Panc1 (cell line): ENCODE measurements around the gene RBSN. TPM values are rescaled to one million over a fixed set of nuclear protein-coding genes. Genes with fewer than 3 reads are reported as not detected.

Experiments
- ATAC-seq: fragments of 200-7000 bp; cut with Tn5 transposase; 2 replicates; pipeline ENCODE4 v1.9.1; 2020; ENCODE audit warnings: mild to moderate bottlenecking, moderate library complexity
- BruUV-seq: library from RNA; stranded (reverse); fragments of 400-500 nt; replicated peaks from 2 replicates; lab custom pipeline; 2021; lab: Mats Ljungman, UMichigan
- CTCF ChIA-PET: fragments of 300-600 bp; sonication (Branson Sonifier 250); formaldehyde crosslinking; loops from one replicate; lab custom pipeline; 2022; ENCODE audit warnings: antibody characterized with exemption; lab: Charles Lee
- POLR2A ChIA-PET: fragments of 300-600 bp; sonication (Branson Sonifier 250); formaldehyde crosslinking; loops from one replicate; lab custom pipeline; 2022; ENCODE audit warnings: antibody characterized with exemption; lab: Charles Lee
- DNase-seq: peaks from one replicate; pipeline ENCODE4 v3.0.0-alpha.2; 2010; ENCODE audit warnings: low read depth, low spot score
- H3K27ac ChIP-seq: 2 replicates; pipeline ENCODE4 v1.5.1; 2011; ENCODE audit warnings: mild to moderate bottlenecking, low read length, inconsistent platforms
- H3K27me3 ChIP-seq: fragments of 200-500 bp; sonication (Bioruptor generic); 2 replicates; pipeline ENCODE4 v1.6.0; 2014; ENCODE audit warnings: low read length, inconsistent platforms; ENCODE audit not compliant: control insufficient read depth, insufficient read depth
- H3K36me3 ChIP-seq: fragments of 200-500 bp; sonication (Bioruptor generic); 2 replicates; pipeline ENCODE4 v1.5.1; 2014; ENCODE audit warnings: inconsistent platforms, mild to moderate bottlenecking, low read length, moderate library complexity; ENCODE audit not compliant: control insufficient read depth, insufficient read depth
- H3K4me1 ChIP-seq: 2 replicates; pipeline ENCODE4 v1.5.1; 2011; ENCODE audit warnings: inconsistent platforms, mild to moderate bottlenecking, low read length, moderate library complexity; ENCODE audit not compliant: control insufficient read depth, insufficient read depth
- H3K4me3 ChIP-seq, 2 experiments: 2 replicates each; pipeline ENCODE4 v1.5.1; 2011 to 2012; ENCODE audit warnings: low read depth in 2 of 2, low read length in 2 of 2, mild to moderate bottlenecking in 2 of 2, inconsistent platforms in 1 of 2, moderate library complexity in 1 of 2
- H3K9me3 ChIP-seq: fragments of 200-500 bp; sonication (Bioruptor generic); 2 replicates; pipeline ENCODE4 v1.5.1; 2014; ENCODE audit warnings: low read depth, mild to moderate bottlenecking, inconsistent platforms, low read length, moderate library complexity; ENCODE audit not compliant: control insufficient read depth, insufficient read depth
- POLR2AphosphoS5 ChIP-seq: IDR thresholded peaks from 2 replicates; pipeline ENCODE4 v1.6.1; 2012; ENCODE audit warnings: mild to moderate bottlenecking, low read depth, low read length, moderate library complexity
- SIN3A ChIP-seq: IDR thresholded peaks from 2 replicates; pipeline ENCODE4 v1.6.1; 2012; ENCODE audit warnings: low read depth, mild to moderate bottlenecking, low read length, moderate library complexity, borderline replicate concordance; ENCODE audit not compliant: insufficient read depth
- TCF7L2 ChIP-seq: IDR thresholded peaks from 2 replicates; pipeline ENCODE4 v1.6.1; 2011; ENCODE audit warnings: mild to moderate bottlenecking, low read depth, low read length, inconsistent platforms
- in situ Hi-C: cut with HindIII; loops from 2 replicates; pipeline ENCODE4 v1.10.0; 2016; ENCODE audit warnings: low sequenced_read_pairs, low pct_unique_long_range_greater_than_20kb
- intact Hi-C: fragments of 100-400 bp; cut with micrococcal nuclease; formaldehyde crosslinking; loops from one replicate; pipeline ENCODE4 v1.10.0; 2022; ENCODE audit not compliant: unreplicated experiment
- total RNA-seq: library from RNA; stranded (reverse); gene quantifications from one replicate; pipeline ENCODE4 v1.2.1, GENCODE V29; 2021; ENCODE audit not compliant: unreplicated experiment
- TF ChIP-seq, protein P1 (sequence below), 2 experiments: IDR thresholded peaks; 2 replicates each; pipeline ENCODE4 v1.6.1; 2011 to 2012; ENCODE audit warnings: low read depth in 2 of 2, control low read depth in 1 of 2, low read length in 1 of 2, mild to moderate bottlenecking in 1 of 2, moderate library complexity in 1 of 2; ENCODE audit not compliant: insufficient read depth in 1 of 2
- TF ChIP-seq, protein P2 (sequence below): fragments of 450-650 bp; IDR thresholded peaks from 2 replicates; pipeline ENCODE4 v1.5.1; 2017; ENCODE audit warnings: mild to moderate bottlenecking

RBSN gene
- total RNA-seq, 1 experiment from 2014 or later = 13.6 TPM

DNA sequence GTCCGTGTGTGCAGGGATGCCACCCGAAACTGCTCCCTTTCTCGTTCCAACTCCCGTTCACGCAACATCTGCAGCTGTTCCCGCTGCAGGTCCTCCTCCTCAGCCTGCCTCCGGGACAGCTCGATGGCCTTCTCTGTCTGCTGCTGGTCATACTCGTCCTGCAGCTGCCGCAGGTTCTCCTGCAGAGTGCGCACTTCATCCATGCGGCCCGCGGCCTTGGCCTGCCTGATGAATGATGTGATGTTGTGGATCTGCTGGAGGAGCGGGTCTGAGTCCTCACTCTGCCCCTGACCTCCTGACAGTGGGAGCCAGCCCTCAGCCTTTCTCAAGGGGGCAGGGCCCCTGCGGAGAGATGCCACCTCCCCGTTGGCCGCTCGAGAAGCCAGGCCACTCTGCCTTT, 24.4 kb downstream of the RBSN start:
- ATAC-seq = no peak
- no peak overlapping the region for H3K4me3 ChIP-seq
- CTCF ChIA-PET = no interaction called here
- in situ Hi-C loops = no loop called here
- no TSS peak for BruUV-seq
- DNase-seq = no peak
- H3K27me3 ChIP-seq = no peaks in the 10 kb centered on the region
- POLR2A ChIA-PET = no interaction called here
- no peaks in the 10 kb centered on the region for H3K4me1 ChIP-seq
- H3K27ac ChIP-seq = no peak overlapping the region
- H3K9me3 ChIP-seq = no peaks in the 10 kb centered on the region
- TF ChIP-seq, protein P1, sequence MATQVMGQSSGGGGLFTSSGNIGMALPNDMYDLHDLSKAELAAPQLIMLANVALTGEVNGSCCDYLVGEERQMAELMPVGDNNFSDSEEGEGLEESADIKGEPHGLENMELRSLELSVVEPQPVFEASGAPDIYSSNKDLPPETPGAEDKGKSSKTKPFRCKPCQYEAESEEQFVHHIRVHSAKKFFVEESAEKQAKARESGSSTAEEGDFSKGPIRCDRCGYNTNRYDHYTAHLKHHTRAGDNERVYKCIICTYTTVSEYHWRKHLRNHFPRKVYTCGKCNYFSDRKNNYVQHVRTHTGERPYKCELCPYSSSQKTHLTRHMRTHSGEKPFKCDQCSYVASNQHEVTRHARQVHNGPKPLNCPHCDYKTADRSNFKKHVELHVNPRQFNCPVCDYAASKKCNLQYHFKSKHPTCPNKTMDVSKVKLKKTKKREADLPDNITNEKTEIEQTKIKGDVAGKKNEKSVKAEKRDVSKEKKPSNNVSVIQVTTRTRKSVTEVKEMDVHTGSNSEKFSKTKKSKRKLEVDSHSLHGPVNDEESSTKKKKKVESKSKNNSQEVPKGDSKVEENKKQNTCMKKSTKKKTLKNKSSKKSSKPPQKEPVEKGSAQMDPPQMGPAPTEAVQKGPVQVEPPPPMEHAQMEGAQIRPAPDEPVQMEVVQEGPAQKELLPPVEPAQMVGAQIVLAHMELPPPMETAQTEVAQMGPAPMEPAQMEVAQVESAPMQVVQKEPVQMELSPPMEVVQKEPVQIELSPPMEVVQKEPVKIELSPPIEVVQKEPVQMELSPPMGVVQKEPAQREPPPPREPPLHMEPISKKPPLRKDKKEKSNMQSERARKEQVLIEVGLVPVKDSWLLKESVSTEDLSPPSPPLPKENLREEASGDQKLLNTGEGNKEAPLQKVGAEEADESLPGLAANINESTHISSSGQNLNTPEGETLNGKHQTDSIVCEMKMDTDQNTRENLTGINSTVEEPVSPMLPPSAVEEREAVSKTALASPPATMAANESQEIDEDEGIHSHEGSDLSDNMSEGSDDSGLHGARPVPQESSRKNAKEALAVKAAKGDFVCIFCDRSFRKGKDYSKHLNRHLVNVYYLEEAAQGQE (IDR thresholded peaks at IDR 0.05; ENCODE audit: insufficient read depth in 1 of 2, low read depth in 2 of 2, low read length in 1 of 2) = no peak
- TF ChIP-seq, protein P2, sequence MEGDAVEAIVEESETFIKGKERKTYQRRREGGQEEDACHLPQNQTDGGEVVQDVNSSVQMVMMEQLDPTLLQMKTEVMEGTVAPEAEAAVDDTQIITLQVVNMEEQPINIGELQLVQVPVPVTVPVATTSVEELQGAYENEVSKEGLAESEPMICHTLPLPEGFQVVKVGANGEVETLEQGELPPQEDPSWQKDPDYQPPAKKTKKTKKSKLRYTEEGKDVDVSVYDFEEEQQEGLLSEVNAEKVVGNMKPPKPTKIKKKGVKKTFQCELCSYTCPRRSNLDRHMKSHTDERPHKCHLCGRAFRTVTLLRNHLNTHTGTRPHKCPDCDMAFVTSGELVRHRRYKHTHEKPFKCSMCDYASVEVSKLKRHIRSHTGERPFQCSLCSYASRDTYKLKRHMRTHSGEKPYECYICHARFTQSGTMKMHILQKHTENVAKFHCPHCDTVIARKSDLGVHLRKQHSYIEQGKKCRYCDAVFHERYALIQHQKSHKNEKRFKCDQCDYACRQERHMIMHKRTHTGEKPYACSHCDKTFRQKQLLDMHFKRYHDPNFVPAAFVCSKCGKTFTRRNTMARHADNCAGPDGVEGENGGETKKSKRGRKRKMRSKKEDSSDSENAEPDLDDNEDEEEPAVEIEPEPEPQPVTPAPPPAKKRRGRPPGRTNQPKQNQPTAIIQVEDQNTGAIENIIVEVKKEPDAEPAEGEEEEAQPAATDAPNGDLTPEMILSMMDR = no peak
- TF ChIP-seq TCF7L2 = no peak
- no peak for TF ChIP-seq POLR2AphosphoS5
- TF ChIP-seq SIN3A = no peak
- intact Hi-C loops = no loop called here
- peaks cover 10% of the 10 kb centered on the region for H3K36me3 ChIP-seq

DNA sequence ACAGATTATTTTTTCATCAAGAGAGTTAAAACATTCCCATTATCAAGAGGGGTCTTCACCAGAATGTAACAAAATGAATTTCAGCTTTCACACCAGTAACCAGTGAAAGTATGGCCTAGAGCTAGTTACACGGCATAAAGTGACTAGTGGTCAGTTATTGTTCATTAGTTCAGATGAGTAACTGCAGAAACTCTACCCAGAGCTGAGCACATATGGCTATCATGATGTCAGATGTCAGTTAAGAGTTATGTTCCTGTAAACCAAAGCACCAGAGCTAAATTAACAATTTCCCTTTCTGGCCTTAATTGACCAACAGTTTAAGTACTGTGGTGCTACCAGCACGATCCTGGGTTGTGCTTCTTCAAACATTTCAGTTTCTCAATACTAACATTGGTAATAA, 27.2 kb downstream of the RBSN start:
- ATAC-seq (no peak), DNase-seq (no peak)
- Histone ChIP-seq H3K27me3 (no peaks in the 10 kb centered on the region), H3K27ac (no peak overlapping the region), H3K9me3 (no peaks in the 10 kb centered on the region), H3K4me1 (no peaks in the 10 kb centered on the region), H3K4me3 (no peak overlapping the region), H3K36me3 (peaks cover 6% of the 10 kb centered on the region)
- no TSS peak for BruUV-seq
- CTCF ChIA-PET = no interaction called here
- POLR2A ChIA-PET = no interaction called here
- intact Hi-C loops (no loop called here), in situ Hi-C loops (no loop called here)
- no peak for TF ChIP-seq SIN3A
- TF ChIP-seq POLR2AphosphoS5 = no peak
- TF ChIP-seq, protein P1 (IDR thresholded peaks at IDR 0.05; ENCODE audit: insufficient read depth in 1 of 2, low read depth in 2 of 2, low read length in 1 of 2) = no peak
- TF ChIP-seq, protein P2 = no peak
- no peak for TF ChIP-seq TCF7L2
